Measurements from ENCODE around the gene IL12RB2.

DNA sequence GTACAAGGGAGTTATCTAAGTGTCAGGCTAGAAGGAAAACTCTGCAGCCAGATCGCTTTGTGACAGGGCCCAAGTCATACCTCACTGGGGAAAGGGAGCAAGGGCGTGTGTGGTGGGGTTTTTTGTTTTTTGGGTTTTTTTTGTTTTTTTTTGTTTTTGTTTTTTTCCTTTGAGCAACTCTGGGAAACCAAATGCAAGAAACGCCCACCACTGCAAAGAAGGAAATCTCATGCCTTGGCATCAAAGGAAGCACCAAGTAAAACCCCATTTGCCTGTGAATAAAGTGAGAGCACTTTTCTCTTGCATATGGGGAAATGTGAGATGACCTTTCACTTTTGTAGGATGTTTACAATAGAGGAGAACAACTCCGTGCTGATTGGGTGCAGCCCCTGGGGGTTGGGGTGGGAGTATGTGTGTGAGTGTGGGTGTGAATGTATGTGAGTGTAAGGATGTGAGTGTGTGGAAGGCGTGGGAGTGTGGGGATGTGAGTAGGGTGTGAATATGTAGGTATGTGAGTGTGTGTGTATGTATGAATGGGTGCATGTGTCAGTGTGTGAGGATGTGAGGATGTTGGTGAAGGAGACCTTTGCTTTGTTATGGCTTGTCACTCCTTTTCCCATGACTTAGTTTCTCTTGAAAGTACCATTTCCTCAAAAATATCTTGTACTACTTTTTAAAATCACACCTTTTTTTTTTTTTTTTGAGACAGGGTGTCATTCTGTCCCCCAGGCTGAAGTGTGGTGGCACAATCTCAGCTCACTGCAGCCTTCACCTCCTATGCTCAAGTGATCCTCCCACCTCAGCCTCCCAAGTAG, 34.6 kb downstream of the IL12RB2 start:
- no peak for TF ChIP-seq ZNF223 (tag by site-specific recombination; IDR thresholded peaks at IDR 0.05)
- TF ChIP-seq CTCF (tag by site-specific recombination; IDR thresholded peaks at IDR 0.05), result no peak
- TF ChIP-seq EGR2 (tag by site-specific recombination; IDR thresholded peaks at IDR 0.05; ENCODE audit: low read depth), result peak; percentile 99
- no peak for TF ChIP-seq ZIC2 (tag by site-specific recombination; IDR thresholded peaks at IDR 0.05)
- no peak for TF ChIP-seq ZNF830 (tag by site-specific recombination; IDR thresholded peaks at IDR 0.05; ENCODE audit: low read depth)
- no peak for TF ChIP-seq ATF2 (tag by site-specific recombination; IDR thresholded peaks at IDR 0.05; ENCODE audit: low read depth)

Measured in HEK293 (cell line).